Activated CD4-positive, alpha-beta T cell treated with anti-CD3 and anti-CD28 coated beads, Interleukin-2, Interleukin-4, amounts not matched to agents 100 ng/mL and 50 ng/mL, durations not matched to agents 16 hours and 8 hours (primary cell): ENCODE measurements around the gene ARHGAP22.

Source experiments
- DNase-seq: peaks from one replicate; pipeline ENCODE4 v3.0.0-alpha.2; 2020; ENCODE audit warnings: low spot score

ARHGAP22 gene

GRCh38 chr10:48587819-48588218 lies 17.1 kb downstream of the ARHGAP22 start:
- DNase-seq = no peak

- DNase-seq = no peak
These were observed 17.8 kb downstream of the ARHGAP22 start for GRCh38 chr10:48587101-48587500.

- no peak for DNase-seq
These were observed 21.9 kb downstream of the ARHGAP22 start for GRCh38 chr10:48582970-48583369.

DNA sequence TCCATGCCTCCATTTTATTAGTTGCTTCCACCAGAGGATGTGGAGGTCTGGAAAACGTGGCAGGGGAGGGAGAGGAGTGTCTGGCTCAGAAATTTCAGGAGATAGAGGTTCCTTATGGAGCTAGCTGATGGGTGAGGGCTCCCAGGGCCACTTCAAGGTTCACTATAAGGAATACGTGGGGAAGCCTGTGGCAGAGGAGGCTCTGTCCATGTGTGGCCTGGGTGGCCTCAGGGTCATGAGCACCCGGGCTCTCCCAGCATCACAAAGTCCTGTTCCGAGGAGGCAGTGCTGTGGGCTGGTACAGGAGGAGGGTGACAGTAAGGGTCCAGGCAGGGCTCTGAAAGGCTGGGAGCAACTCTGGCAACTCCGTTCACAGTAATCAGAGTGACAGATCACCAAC lies 24.6 kb downstream of the ARHGAP22 start:
- no peak for DNase-seq

- no peak for DNase-seq
These were observed 25.5 kb downstream of the ARHGAP22 start for GRCh38 chr10:48579251-48579960.

- DNase-seq = no peak
These were observed 27.7 kb downstream of the ARHGAP22 start for GRCh38 chr10:48577158-48577557.

GRCh38 chr10:48576501-48576900 lies 28.4 kb downstream of the ARHGAP22 start:
- no peak for DNase-seq

DNA sequence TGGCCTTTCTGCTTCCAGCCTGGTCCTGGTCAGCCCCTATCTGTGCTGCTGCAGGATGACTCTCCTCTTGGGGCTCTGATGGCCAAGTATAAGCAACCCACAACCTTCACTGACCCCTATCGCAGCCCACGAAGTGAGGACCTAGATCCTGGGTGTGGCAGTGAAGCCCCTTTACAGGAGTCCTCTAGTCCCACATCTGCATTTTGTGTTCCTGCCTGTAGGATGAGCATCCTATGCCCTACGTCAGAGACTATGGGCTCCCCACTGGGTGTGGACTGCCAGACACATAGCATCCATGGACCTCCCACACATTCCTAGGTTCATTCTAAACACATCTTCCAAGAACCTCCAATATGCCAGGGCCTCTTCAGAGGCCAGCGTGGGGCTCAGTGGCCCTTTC lies 29.0 kb downstream of the ARHGAP22 start:
- no peak for DNase-seq

- no peak for DNase-seq
These were observed 30.0 kb downstream of the ARHGAP22 start for GRCh38 chr10:48574817-48575380.

- DNase-seq = no peak
These were observed 30.5 kb downstream of the ARHGAP22 start for GRCh38 chr10:48574322-48574796.

GRCh38 chr10:48573045-48573444 lies 31.8 kb downstream of the ARHGAP22 start:
- DNase-seq = no peak

DNA sequence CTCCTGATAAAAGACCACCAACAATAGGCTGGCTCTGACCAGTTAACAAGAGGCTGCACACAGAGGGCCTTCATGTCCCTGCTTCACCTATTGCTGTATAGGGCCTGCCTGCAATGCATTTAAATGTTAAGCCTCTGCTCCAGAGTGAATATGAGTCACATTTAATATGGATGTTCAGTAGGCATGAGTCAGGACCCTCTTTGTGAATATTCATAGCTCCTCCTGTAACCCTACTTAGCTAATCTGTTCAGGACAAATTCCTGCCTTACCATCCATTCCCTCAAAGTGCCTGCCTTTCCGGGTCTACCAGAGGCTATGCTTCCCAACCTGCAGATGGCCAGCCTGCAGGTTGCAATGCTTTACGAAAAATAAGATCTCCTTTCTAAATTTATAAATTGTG lies 32.5 kb downstream of the ARHGAP22 start:
- no peak for DNase-seq

- DNase-seq = no peak
These were observed 36.3 kb downstream of the ARHGAP22 start for GRCh38 chr10:48568546-48568945.

- DNase-seq = no peak
These were observed 36.7 kb downstream of the ARHGAP22 start for GRCh38 chr10:48568131-48568530.

- DNase-seq = no peak
These were observed 37.5 kb downstream of the ARHGAP22 start for GRCh38 chr10:48567346-48567745.

- no peak for DNase-seq
These were observed 40.3 kb downstream of the ARHGAP22 start for GRCh38 chr10:48564466-48565160.

DNA sequence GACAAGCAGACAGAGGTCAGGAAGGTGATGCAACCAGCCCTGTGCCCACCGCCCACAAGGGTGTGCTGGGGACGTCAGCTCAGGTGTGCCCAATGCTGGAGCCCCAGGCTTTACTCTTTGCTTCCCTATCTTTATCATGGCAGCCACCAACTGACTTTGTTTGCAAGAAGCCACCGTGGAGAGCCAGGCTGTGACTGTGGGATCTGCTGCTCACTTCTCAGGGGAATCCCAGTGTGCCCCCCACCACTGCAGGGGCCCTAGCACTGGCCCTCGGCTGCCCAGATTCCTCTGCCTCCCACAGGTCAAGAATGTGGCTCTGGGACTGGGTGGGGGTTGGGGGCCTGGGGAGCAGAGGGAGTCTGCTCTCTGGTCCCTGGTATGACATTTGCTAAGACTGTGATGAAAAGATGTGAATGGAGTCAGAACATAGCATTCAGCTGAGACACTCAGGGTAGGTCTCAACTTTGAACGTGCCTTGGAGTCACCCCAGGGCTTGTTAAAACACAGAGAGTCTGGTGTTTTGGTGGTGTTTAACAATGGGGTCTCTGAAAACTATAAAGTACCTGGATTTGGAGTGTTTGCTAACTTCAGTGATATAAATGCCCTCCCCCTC lies 47.3 kb downstream of the ARHGAP22 start:
- DNase-seq = no peak

- no peak for DNase-seq
These were observed 48.2 kb downstream of the ARHGAP22 start for GRCh38 chr10:48556713-48557112.

GRCh38 chr10:48556065-48556464 lies 48.8 kb downstream of the ARHGAP22 start:
- no peak for DNase-seq

- no peak for DNase-seq
These were observed 49.4 kb downstream of the ARHGAP22 start for GRCh38 chr10:48555310-48556042.

DNA sequence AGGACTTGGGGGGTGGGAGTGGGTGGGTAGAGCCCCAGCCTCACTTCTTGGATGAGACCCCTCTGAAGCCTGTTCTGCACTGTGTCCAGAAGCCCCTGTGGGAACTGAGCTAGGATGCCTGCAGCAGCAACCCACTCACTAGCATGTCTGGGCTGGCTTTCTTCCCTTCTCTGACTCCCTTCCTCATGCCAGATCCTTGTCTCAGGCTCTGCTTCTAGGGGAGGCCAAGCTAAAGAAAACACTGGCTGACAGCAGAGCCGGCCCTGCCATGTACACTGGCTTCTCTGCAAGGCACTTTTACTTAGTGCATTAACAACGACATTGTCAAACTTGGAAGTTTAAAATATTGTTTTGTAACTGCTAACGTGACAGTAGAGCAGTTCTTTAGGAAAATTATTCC lies 50.2 kb downstream of the ARHGAP22 start:
- DNase-seq = no peak

DNA sequence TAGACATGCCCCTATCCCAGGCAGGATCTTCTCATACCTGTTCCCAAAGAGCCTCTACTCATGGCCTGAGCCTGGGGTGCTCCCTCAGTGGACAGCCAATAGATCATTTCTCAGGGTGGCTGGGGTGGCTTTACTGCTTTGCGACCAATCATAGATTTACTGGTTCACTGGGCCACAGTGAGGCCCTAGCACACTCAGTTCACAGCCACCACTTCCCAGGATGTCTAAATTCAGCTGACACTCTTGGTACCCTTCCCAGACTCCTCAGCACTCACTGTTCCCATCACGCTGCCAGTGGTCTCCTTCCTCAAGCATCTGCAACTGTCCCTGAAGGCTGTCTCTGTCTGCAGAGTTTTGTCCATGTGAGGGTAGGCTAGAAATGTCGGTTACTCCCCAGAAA lies 50.6 kb downstream of the ARHGAP22 start:
- no peak for DNase-seq
